GM23338 (cell line): ENCODE data around the gene ZSCAN1. TPM values are rescaled to one million over a fixed set of nuclear protein-coding genes. Genes with fewer than 3 reads are reported as not detected.

Source experiments
- ATAC-seq: fragments of 200-7000 bp; cut with Tn5 transposase; 3 replicates; pipeline ENCODE4 v1.9.1; 2020
- DNase-seq: peaks from one replicate; pipeline ENCODE4 v3.0.0-alpha.2; 2015; ENCODE audit warnings: low spot score
- H2AFZ ChIP-seq: fragments of 200-600 bp; sonication (generic); 2 replicates; pipeline ENCODE4 v1.8.0; 2016; ENCODE audit warnings: antibody characterized with exemption, mild to moderate bottlenecking, moderate library complexity
- H3F3A ChIP-seq: fragments of 200-600 bp; sonication (generic); replicated peaks from 2 replicates; pipeline ENCODE4 v1.8.0; 2017; ENCODE audit warnings: antibody characterized with exemption, mixed run types, low read depth
- H3K27ac ChIP-seq: fragments of 200-600 bp; sonication (generic); 2 replicates; pipeline ENCODE4 v1.6.1; 2016; ENCODE audit warnings: low read depth
- H3K27me3 ChIP-seq: fragments of 200-600 bp; sonication (generic); 2 replicates; pipeline ENCODE4 v1.8.0; 2016; ENCODE audit warnings: mild to moderate bottlenecking, mixed run types, moderate library complexity; ENCODE audit not compliant: insufficient read depth
- H3K36me3 ChIP-seq: fragments of 200-600 bp; sonication (generic); 2 replicates; pipeline ENCODE4 v1.8.0; 2016; ENCODE audit warnings: mild to moderate bottlenecking; ENCODE audit not compliant: insufficient read depth
- H3K4me1 ChIP-seq: fragments of 200-600 bp; sonication (generic); 2 replicates; pipeline ENCODE4 v1.8.0; 2016; ENCODE audit warnings: mild to moderate bottlenecking, moderate library complexity; ENCODE audit not compliant: insufficient read depth
- H3K4me2 ChIP-seq: fragments of 200-600 bp; sonication (generic); 2 replicates; pipeline ENCODE4 v1.7.1; 2017; ENCODE audit warnings: mixed run types
- H3K4me3 ChIP-seq: fragments of 200-600 bp; sonication (generic); 2 replicates; pipeline ENCODE4 v1.6.1; 2016; ENCODE audit warnings: mixed run types
- H3K79me2 ChIP-seq: fragments of 200-600 bp; sonication (generic); replicated peaks from 2 replicates; pipeline ENCODE4 v1.8.0; 2017; ENCODE audit warnings: mild to moderate bottlenecking; ENCODE audit not compliant: insufficient read depth
- H3K9me2 ChIP-seq: fragments of 200-600 bp; sonication (generic); 2 replicates; pipeline ENCODE4 v1.8.0; 2017; ENCODE audit not compliant: insufficient read depth
- H4K20me1 ChIP-seq: fragments of 200-600 bp; sonication (generic); replicated peaks from 2 replicates; pipeline ENCODE4 v1.8.0; 2017; ENCODE audit warnings: mild to moderate bottlenecking; ENCODE audit not compliant: insufficient read depth
- H3K27ac Mint-ChIP-seq: 2 replicates; pipeline ENCODE4 v1.8.0; 2020; ENCODE audit warnings: inconsistent platforms, mild to moderate bottlenecking, moderate library complexity, mixed read lengths
- H3K27me3 Mint-ChIP-seq: 3 replicates; pipeline ENCODE4 v1.8.0; 2022; ENCODE audit warnings: low read depth, mild to moderate bottlenecking, moderate library complexity, mixed read lengths, inconsistent platforms; ENCODE audit not compliant: insufficient read depth, poor library complexity
- H3K36me3 Mint-ChIP-seq: 3 replicates; pipeline ENCODE4 v1.8.0; 2021; ENCODE audit warnings: low read depth, mild to moderate bottlenecking, inconsistent platforms, moderate library complexity, mixed read lengths
- H3K4me1 Mint-ChIP-seq: 3 replicates; pipeline ENCODE4 v1.8.0; 2020; ENCODE audit warnings: mild to moderate bottlenecking, inconsistent platforms, mixed read lengths
- H3K4me3 Mint-ChIP-seq: 3 replicates; pipeline ENCODE4 v1.8.0; 2021; ENCODE audit warnings: moderate library complexity, mild to moderate bottlenecking, inconsistent platforms, mixed read lengths
- H3K9me3 Mint-ChIP-seq: 3 replicates; pipeline ENCODE4 v1.8.0; 2020; ENCODE audit warnings: moderate library complexity, mild to moderate bottlenecking, inconsistent platforms, mixed read lengths
- CREB1 ChIP-seq: fragments of 250-450 bp; sonication (Bioruptor Pico); IDR thresholded peaks from 2 replicates; pipeline ENCODE4 v1.5.0; 2020; ENCODE audit warnings: low read depth, mild to moderate bottlenecking, moderate library complexity
- EZH2 ChIP-seq: fragments of 200-600 bp; sonication (generic); IDR thresholded peaks from one replicate; pipeline ENCODE4 v1.8.0; 2017; ENCODE audit warnings: antibody characterized with exemption, mild to moderate bottlenecking, low read depth; ENCODE audit not compliant: unreplicated experiment
- EZH2phosphoT487 ChIP-seq: fragments of 200-600 bp; sonication (generic); IDR thresholded peaks from one replicate; pipeline ENCODE4 v1.8.1; 2018; ENCODE audit warnings: antibody characterized with exemption; ENCODE audit not compliant: unreplicated experiment
- JUNB ChIP-seq: IDR thresholded peaks from one replicate; pipeline ENCODE4 v1.6.1; 2016; ENCODE audit warnings: antibody characterized with exemption; ENCODE audit not compliant: unreplicated experiment
- NANOG ChIP-seq: IDR thresholded peaks from 2 replicates; pipeline ENCODE4 v1.6.1; 2016; ENCODE audit warnings: antibody characterized with exemption, borderline replicate concordance
- POLR2AphosphoS5 ChIP-seq: IDR thresholded peaks from 2 replicates; pipeline ENCODE4 v1.6.1; 2016; ENCODE audit warnings: antibody characterized with exemption, low read depth
- STAT1 ChIP-seq: IDR thresholded peaks from one replicate; pipeline ENCODE4 v1.6.1; 2016; ENCODE audit warnings: antibody characterized with exemption; ENCODE audit not compliant: unreplicated experiment
- ZNF114 ChIP-seq: fragments of 250-450 bp; sonication (Bioruptor Pico); IDR thresholded peaks from 2 replicates; pipeline ENCODE4 v1.5.0; 2020; ENCODE audit warnings: mild to moderate bottlenecking, moderate library complexity
- ZNF331 ChIP-seq: fragments of 250-450 bp; sonication (Bioruptor Pico); IDR thresholded peaks from 2 replicates; pipeline ENCODE4 v1.5.0; 2020; ENCODE audit warnings: low read depth, mild to moderate bottlenecking, moderate library complexity
- polyA plus RNA-seq: library from polyadenylated mRNA; unstranded; fragments of >200 nt; fragmentation: Nextera tagmentation; extraction: Ambion mirVana; gene quantifications from 2 replicates; pipeline ENCODE4 v1.2.1, GENCODE V29; 2016
- total RNA-seq: library from RNA; depleted of rRNA; stranded (reverse); fragments of >200 nt; shearing (Covaris generic); gene quantifications from 2 replicates; pipeline ENCODE4 v1.2.3, GENCODE V29; 2014
- TF ChIP-seq, protein P1 (sequence below): fragments of 250-450 bp; sonication (Bioruptor Pico); IDR thresholded peaks from 2 replicates; pipeline ENCODE4 v1.5.0; 2020; ENCODE audit warnings: mild to moderate bottlenecking, moderate library complexity
- TF ChIP-seq, protein P2 (sequence below): IDR thresholded peaks from 2 replicates; pipeline ENCODE4 v1.6.1; 2016; ENCODE audit warnings: antibody characterized with exemption
- TF ChIP-seq, protein P3 (sequence below), 2 experiments: fragments of 200-600 bp in 1 of 2; sonication (generic) in 1 of 2; conservative IDR thresholded peaks; 2 replicates each; pipeline versions ENCODE4 v1.5.1 to v1.6.1; 2016 to 2017; ENCODE audit warnings: antibody characterized with exemption in 2 of 2, low read depth in 2 of 2, mild to moderate bottlenecking in 2 of 2, moderate library complexity in 1 of 2
- TF ChIP-seq, protein P4 (sequence below): IDR thresholded peaks from one replicate; pipeline ENCODE4 v1.6.1; 2018; ENCODE audit warnings: antibody characterized with exemption; ENCODE audit not compliant: unreplicated experiment

ZSCAN1 gene
- total and polyA plus RNA-seq, 2 experiments from 2014 or later: 1.5 to 3.9 TPM

DNA sequence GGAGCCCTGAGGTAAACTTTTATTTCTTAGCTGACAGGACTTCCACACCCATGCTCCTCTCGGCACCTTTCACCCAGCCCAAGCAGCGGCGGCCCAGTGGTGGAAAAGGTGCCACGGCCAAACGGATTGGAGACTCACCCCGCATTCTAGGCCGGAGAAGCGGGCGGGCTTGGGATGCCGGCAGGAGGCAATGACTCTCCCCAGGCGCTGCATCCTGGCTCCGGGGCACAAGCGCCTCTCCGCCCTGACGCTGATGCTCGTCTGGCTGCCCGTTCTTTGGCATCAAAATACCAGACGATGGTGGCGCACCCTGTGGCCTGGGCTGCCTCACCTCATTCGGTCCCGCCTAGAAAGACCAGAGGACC is 24.5 kb upstream of the ZSCAN1 start:
- H3K9me2 ChIP-seq: peaks cover 3% of the 10 kb centered on the region; the same call in 1 of the 2 replicates
- peak overlapping the region; percentile 72 for H3K4me2 ChIP-seq
- Mint-ChIP-seq H3K36me3 (peaks cover 81% of the 10 kb centered on the region), H3K4me3 (peak overlapping the region; percentile 66), H3K27ac (no peak overlapping the region), H3K4me1 (peaks cover 4% of the 10 kb centered on the region; the same call in 1 of the 3 replicates), H3K27me3 (peaks cover 15% of the 10 kb centered on the region), H3K9me3 (peaks cover 88% of the 10 kb centered on the region)
- H3K27ac ChIP-seq: no peak overlapping the region
- peaks cover 3% of the 10 kb centered on the region; the same call in 1 of the 2 replicates for H4K20me1 ChIP-seq
- TF ChIP-seq, protein P1, sequence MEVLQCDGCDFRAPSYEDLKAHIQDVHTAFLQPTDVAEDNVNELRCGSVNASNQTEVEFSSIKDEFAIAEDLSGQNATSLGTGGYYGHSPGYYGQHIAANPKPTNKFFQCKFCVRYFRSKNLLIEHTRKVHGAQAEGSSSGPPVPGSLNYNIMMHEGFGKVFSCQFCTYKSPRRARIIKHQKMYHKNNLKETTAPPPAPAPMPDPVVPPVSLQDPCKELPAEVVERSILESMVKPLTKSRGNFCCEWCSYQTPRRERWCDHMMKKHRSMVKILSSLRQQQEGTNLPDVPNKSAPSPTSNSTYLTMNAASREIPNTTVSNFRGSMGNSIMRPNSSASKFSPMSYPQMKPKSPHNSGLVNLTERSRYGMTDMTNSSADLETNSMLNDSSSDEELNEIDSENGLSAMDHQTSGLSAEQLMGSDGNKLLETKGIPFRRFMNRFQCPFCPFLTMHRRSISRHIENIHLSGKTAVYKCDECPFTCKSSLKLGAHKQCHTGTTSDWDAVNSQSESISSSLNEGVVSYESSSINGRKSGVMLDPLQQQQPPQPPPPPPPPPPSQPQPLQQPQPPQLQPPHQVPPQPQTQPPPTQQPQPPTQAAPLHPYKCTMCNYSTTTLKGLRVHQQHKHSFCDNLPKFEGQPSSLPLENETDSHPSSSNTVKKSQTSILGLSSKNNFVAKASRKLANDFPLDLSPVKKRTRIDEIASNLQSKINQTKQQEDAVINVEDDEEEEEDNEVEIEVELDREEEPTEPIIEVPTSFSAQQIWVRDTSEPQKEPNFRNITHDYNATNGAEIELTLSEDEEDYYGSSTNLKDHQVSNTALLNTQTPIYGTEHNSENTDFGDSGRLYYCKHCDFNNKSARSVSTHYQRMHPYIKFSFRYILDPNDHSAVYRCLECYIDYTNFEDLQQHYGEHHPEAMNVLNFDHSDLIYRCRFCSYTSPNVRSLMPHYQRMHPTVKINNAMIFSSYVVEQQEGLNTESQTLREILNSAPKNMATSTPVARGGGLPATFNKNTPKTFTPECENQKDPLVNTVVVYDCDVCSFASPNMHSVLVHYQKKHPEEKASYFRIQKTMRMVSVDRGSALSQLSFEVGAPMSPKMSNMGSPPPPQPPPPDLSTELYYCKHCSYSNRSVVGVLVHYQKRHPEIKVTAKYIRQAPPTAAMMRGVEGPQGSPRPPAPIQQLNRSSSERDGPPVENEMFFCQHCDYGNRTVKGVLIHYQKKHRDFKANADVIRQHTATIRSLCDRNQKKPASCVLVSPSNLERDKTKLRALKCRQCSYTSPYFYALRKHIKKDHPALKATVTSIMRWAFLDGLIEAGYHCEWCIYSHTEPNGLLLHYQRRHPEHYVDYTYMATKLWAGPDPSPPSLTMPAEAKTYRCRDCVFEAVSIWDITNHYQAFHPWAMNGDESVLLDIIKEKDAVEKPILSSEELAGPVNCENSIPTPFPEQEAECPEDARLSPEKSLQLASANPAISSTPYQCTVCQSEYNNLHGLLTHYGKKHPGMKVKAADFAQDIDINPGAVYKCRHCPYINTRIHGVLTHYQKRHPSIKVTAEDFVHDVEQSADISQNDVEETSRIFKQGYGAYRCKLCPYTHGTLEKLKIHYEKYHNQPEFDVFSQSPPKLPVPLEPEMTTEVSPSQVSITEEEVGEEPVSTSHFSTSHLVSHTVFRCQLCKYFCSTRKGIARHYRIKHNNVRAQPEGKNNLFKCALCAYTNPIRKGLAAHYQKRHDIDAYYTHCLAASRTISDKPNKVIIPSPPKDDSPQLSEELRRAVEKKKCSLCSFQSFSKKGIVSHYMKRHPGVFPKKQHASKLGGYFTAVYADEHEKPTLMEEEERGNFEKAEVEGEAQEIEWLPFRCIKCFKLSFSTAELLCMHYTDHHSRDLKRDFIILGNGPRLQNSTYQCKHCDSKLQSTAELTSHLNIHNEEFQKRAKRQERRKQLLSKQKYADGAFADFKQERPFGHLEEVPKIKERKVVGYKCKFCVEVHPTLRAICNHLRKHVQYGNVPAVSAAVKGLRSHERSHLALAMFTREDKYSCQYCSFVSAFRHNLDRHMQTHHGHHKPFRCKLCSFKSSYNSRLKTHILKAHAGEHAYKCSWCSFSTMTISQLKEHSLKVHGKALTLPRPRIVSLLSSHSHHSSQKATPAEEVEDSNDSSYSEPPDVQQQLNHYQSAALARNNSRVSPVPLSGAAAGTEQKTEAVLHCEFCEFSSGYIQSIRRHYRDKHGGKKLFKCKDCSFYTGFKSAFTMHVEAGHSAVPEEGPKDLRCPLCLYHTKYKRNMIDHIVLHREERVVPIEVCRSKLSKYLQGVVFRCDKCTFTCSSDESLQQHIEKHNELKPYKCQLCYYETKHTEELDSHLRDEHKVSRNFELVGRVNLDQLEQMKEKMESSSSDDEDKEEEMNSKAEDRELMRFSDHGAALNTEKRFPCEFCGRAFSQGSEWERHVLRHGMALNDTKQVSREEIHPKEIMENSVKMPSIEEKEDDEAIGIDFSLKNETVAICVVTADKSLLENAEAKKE: no peak
- TF ChIP-seq POLR2AphosphoS5 (no peak), ZNF114 (CRISPR knock-in tag) (no peak), ZNF331 (CRISPR knock-in tag) (no peak), EZH2 (no peak), JUNB (no peak), EZH2phosphoT487 (no peak), STAT1 (no peak), CREB1 (CRISPR knock-in tag) (no peak), NANOG (no peak)
- TF ChIP-seq, protein P2, sequence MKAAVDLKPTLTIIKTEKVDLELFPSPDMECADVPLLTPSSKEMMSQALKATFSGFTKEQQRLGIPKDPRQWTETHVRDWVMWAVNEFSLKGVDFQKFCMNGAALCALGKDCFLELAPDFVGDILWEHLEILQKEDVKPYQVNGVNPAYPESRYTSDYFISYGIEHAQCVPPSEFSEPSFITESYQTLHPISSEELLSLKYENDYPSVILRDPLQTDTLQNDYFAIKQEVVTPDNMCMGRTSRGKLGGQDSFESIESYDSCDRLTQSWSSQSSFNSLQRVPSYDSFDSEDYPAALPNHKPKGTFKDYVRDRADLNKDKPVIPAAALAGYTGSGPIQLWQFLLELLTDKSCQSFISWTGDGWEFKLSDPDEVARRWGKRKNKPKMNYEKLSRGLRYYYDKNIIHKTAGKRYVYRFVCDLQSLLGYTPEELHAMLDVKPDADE: no peak
- TF ChIP-seq, protein P3, sequence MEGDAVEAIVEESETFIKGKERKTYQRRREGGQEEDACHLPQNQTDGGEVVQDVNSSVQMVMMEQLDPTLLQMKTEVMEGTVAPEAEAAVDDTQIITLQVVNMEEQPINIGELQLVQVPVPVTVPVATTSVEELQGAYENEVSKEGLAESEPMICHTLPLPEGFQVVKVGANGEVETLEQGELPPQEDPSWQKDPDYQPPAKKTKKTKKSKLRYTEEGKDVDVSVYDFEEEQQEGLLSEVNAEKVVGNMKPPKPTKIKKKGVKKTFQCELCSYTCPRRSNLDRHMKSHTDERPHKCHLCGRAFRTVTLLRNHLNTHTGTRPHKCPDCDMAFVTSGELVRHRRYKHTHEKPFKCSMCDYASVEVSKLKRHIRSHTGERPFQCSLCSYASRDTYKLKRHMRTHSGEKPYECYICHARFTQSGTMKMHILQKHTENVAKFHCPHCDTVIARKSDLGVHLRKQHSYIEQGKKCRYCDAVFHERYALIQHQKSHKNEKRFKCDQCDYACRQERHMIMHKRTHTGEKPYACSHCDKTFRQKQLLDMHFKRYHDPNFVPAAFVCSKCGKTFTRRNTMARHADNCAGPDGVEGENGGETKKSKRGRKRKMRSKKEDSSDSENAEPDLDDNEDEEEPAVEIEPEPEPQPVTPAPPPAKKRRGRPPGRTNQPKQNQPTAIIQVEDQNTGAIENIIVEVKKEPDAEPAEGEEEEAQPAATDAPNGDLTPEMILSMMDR (conservative IDR thresholded peaks at IDR 0.05; ENCODE audit: low read depth in 2 of 2): no peak
- TF ChIP-seq, protein P4, sequence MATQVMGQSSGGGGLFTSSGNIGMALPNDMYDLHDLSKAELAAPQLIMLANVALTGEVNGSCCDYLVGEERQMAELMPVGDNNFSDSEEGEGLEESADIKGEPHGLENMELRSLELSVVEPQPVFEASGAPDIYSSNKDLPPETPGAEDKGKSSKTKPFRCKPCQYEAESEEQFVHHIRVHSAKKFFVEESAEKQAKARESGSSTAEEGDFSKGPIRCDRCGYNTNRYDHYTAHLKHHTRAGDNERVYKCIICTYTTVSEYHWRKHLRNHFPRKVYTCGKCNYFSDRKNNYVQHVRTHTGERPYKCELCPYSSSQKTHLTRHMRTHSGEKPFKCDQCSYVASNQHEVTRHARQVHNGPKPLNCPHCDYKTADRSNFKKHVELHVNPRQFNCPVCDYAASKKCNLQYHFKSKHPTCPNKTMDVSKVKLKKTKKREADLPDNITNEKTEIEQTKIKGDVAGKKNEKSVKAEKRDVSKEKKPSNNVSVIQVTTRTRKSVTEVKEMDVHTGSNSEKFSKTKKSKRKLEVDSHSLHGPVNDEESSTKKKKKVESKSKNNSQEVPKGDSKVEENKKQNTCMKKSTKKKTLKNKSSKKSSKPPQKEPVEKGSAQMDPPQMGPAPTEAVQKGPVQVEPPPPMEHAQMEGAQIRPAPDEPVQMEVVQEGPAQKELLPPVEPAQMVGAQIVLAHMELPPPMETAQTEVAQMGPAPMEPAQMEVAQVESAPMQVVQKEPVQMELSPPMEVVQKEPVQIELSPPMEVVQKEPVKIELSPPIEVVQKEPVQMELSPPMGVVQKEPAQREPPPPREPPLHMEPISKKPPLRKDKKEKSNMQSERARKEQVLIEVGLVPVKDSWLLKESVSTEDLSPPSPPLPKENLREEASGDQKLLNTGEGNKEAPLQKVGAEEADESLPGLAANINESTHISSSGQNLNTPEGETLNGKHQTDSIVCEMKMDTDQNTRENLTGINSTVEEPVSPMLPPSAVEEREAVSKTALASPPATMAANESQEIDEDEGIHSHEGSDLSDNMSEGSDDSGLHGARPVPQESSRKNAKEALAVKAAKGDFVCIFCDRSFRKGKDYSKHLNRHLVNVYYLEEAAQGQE: no peak
- H3F3A ChIP-seq: peaks cover 12% of the 10 kb centered on the region
- H3K36me3 ChIP-seq: peaks cover 17% of the 10 kb centered on the region
- peak; percentile 36 for ATAC-seq
- no peaks in the 10 kb centered on the region for H3K27me3 ChIP-seq
- H3K4me1 ChIP-seq: no peaks in the 10 kb centered on the region
- peaks cover 18% of the 10 kb centered on the region for H3K79me2 ChIP-seq
- H2AFZ ChIP-seq: no peak overlapping the region
- no peak for DNase-seq
- H3K4me3 ChIP-seq: peak overlapping the region; percentile 50
